CD4-positive, alpha-beta T cell treated with Interleukin-1 beta for 1 hour (primary cell): ENCODE data around the gene HS6ST2.

Experiments used
- DNase-seq, 2 donors: peaks; one replicate each; pipeline ENCODE4 v3.0.0-alpha.2; 2020 to 2022

Gene HS6ST2

DNA sequence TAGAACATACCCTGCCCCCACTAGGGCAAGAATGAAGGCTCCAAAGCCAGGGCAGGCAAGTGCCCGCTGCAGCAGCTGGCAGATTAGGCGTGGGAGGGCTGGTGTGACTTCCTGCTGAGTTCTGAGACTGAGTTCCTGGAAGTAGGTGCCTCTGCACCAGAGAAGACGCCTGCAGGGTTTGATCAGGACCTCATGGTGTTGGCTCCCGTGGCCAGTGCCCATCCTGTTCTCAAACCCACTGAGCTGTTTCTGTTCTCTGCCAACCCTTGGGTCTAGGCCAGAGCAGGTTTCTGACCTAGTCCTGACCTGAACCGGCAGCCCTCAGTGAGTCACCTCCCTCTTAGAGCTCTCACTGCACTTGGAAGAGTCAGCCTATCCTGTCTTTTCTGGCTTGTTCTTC lies 220.7 kb downstream of the HS6ST2 start:
- DNase-seq = peak; percentile 12 to 15

GRCh38 chrX:132732236-132732635 lies 226.2 kb downstream of the HS6ST2 start:
- DNase-seq = no peak

DNA sequence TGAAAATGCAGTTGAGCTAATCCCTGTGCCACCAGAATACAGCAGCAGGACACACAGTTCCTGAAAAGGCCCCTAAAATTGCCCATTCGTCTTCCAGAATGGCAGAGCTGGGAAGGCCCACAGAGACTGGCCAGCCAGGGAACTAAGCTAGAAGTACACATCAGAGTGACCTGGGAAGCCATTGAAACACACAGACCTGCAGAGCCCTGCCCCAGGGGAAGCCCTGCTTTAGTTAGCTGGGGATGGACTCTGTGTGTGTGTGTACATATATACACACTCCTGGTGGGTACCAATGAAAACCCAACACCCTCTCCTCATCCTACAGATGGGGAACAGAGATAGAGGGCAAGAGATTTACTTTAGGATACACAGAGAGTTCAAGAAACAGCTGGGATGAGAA lies 227.7 kb downstream of the HS6ST2 start:
- DNase-seq = no peak

- DNase-seq = no peak
Observed at GRCh38 chrX:132730266-132730665, 228.2 kb downstream of the HS6ST2 start.

- DNase-seq = no peak
Observed at GRCh38 chrX:132728296-132728695, 230.1 kb downstream of the HS6ST2 start.

DNA sequence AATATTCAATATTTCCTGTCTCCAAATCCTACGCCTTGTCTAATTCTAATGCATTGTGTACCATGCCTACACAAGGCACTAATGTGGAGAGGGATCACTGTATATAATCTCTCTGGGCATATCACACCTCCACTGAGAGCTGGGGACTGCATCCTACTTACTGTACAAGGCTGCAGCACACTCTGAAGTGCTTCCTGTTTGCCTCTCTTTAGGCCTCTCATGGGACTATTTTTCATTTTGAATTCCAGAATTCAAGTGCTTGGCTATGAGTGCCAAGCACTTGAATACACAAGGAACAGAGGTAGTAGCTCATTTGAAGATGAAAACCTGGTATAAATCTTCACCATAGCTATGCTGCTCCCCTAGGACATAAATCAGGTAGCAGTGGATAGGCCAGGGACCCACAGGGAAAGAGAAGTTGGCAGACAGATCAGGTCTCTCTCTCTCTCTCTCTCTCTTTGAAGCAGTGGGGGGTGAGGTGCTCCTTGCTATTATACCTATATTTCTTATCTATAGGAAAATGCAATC lies 239.9 kb downstream of the HS6ST2 start:
- DNase-seq = no peak

DNA sequence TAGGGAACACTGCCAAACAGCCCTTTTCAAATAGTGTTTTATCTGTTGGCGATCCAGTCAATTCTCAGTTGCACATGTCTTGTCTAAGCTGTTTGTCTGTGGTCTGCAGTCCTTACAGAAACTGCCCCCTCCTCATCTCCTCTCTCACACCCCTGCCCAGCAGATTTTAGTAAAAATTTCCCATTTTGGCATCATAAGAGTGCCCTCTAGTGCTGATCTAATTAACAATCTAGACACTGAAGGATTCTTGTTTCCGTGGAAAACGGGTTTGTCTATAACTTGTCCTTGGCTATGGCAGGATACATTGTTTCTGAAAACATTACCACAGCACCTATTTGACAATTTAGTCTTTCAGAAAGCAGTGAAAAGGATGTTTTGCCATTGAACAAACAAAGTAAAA lies 242.4 kb downstream of the HS6ST2 start:
- no peak for DNase-seq

DNA sequence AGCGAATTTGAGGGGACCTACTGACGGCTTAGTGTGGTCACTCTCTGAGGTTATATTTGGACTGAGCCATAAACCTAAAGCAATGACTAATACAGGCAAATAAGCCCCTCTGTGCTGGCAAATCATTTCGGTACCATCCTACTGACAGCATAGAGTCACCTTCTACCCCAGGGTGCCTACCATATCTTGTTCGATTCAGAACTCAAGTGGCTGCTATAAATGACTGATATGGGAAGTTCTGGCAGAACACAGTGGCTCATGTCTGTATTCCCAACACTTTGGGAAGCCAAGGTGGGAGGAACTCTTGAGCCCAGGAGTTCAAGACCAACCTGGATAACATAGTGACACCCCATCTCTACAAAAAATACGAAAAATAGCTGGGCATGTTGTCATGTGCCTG lies 243.5 kb downstream of the HS6ST2 start:
- DNase-seq = no peak

DNA sequence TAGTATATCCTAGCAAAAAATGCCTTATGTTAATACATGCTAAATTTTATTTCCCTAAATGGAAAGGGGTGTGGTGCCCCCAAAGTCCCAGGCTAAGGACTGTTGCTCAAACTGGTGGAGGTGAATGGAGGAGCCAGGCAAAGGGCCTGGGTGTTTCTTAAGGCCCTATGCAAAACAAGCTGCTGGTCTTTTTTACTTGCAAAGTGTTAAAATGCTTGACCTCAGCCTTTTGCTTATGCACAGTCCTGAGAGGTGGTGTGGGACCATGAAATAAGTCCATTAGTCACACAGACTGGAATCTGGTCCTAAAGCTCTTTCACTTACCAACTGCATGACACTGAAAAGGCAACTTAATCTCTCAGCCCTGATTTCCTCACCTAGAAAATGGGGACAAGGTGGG lies 246.1 kb downstream of the HS6ST2 start:
- DNase-seq = no peak

DNA sequence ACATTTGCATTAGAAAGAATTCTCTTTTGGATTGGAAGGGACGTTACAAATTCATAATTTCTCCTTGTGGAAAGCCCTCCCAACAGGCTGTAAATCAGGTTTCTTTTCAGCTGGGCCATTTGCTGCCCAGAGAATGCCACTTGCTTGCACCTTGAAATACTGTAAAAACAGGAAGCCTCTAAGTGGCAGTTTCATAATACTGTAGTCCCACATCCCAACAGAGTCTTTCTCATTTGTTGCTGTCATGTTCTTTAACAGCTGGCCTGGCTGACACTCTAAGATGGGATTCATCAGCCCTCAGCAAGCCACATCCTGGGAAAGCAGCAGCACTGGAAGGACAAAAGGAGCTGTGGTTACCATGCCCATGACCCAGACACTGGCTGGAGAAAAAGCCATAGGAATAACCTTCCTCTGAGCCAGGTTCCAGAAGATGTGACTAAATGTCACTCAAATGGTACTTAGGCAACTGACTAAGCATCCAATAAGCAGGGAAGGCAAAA lies 247.7 kb downstream of the HS6ST2 start:
- DNase-seq = no peak

GRCh38 chrX:132708529-132708928 lies 249.9 kb downstream of the HS6ST2 start:
- DNase-seq = no peak

GRCh38 chrX:132704769-132705168 lies 253.7 kb downstream of the HS6ST2 start:
- no peak for DNase-seq

GRCh38 chrX:132694382-132694781 lies 264.0 kb downstream of the HS6ST2 start:
- DNase-seq = no peak

DNA sequence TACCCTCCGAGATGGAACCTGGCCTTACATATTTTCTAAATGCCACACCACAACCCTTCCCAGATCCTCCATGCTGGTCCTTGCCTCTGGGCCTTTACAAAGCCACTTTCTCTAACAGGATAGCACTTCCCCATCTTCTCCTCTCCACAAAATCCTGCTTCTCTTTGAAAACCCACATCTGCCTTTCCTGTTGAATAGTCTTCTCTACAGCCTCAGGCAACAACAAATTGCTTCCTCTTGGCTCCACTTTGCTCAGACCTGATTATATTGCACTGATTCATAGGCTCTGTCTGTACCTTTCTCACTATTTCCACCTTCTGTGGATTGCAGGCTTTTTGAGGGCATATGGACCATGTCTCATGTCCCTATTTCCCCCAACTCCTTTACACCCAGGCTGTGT lies 265.9 kb downstream of the HS6ST2 start:
- no peak for DNase-seq

GRCh38 chrX:132692066-132692465 lies 266.4 kb downstream of the HS6ST2 start:
- DNase-seq = no peak

DNA sequence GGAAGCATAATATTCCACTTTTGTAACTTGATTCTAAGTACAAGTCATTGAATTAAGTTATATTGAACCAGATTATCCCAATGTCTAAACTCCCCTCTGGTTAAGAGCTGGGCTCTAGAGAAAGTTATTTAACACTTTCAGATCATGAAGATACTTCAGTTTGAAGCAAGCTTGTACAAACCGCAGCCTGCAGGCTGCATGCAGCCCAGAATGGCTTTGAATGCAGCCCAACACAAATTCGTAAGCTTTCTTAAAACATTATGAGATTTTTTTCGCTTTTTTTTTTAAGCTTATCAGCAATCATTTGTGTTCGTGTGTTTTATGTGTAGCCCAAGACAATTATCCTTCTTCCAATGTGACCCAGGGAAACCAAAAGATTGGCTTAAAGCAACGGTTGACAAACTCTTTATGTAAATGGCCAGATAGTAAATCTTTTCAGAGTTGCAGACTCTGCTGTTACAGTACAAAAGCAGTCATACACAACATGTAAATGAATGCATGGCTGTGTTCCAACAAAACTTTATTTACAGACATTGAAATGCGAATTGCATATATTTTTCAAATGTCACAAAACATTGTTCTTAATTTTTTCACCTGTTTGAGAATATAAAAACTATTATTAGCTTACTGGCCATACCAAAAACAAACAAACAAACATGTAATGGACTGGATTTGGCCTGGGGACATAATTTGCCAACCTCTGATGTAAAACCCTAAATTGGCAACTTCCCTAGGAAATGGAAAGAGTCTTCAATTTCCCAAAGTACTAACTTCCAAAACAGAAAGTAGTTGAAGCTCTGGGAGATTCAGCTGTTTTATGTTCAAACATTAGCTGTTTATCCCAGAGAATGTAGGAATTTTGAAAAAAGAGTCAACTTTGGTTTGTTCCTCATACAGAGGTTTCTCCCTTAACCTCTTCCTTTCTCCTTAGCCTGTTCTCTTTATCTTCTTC lies 268.5 kb downstream of the HS6ST2 start:
- DNase-seq = no peak

- DNase-seq = no peak
Observed at GRCh38 chrX:132685276-132685675, 273.2 kb downstream of the HS6ST2 start.

GRCh38 chrX:132677233-132677716 lies 281.2 kb downstream of the HS6ST2 start:
- DNase-seq = peak in 1 of 2 donors; percentile 0

- peak in 1 of 2 donors; percentile 0 for DNase-seq
Observed at GRCh38 chrX:132676561-132677186, 281.8 kb downstream of the HS6ST2 start.

DNA sequence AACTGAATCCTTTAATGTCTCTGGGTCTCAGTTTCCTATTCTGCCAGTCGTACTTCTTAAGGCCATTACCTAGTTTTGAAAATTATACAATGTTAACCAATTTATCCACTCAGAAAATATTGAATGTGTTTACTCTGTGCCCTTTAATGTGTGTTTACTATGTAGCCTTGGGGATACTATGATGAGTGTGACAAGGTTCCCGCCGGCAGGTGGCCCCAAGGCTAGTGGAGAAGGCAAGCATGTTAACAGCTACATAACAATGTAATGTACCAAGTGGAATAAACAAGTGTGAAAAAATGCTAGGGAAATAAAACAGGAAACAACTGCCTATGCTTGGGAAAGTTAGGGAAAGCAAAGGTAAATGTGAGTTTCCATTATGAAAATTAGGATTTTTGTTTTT lies 282.3 kb downstream of the HS6ST2 start:
- no peak for DNase-seq

GRCh38 chrX:132673331-132673730 lies 285.1 kb downstream of the HS6ST2 start:
- no peak for DNase-seq

DNA sequence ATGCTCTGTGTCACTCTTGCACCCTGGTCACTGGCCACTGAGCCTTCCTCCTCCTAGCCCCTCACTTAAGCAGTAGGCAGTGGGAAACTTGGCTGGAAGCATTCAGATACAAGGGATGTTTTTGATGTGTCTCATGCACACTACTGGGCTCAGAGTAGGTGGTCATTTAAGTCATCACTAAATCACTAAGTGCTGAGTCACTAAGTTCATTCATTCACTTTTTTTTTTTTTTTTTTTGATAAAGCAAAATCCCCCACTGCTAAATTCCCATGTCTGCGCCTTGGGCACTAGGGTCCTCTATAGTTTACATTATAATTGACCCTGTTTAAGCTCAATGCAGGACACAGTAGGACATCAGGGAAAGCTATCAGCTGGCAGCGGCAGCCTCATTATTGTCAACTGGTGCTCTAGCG lies 287.2 kb downstream of the HS6ST2 start:
- DNase-seq = no peak

DNA sequence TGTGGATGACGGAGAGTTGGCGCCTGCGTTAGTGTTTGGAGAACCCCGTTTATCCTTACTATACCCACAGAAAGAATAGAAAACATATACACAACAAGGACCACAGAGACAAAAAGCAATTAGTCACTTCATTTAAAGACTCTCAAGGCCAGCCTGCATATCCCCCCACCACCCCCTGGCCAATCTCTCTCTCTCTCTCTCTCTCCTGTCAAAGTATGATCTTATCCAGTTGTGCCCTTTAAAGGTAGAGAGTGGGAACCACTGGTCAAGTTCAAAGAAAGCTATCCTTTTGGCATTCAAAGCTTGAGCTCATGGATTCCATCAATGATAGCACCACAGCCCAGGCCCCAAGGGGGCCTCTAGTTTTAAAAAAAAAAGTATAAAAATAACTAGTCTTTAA lies 289.3 kb downstream of the HS6ST2 start:
- DNase-seq = no peak

DNA sequence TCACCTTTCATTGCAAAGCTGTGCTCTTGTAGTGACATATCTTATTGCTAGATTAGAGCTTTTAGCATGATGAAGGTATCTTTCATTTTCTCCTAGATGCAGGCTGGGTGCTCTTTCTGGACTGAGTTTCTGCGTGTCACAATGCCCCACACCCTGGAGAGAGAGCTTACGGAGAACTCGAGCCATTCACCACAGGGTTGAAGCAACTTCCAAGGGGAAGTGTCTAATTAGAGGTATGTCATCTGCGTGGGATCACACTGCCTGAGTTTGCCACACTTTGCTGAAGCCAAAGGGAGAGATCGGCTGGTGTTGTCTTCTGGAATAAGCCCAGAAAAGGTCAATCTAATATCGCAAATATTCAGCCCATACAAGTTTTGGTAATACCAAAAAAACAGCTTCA lies 290.3 kb downstream of the HS6ST2 start:
- no peak for DNase-seq
